ENCODE data around the gene BAZ2B. TPM values are rescaled to one million over a fixed set of nuclear protein-coding genes. Genes with fewer than 3 reads are reported as not detected.

The BAZ2B gene
- total RNA-seq, 1 experiment from 2014 or later = 54.9 TPM

- Histone ChIP-seq H3K79me1 (ENCODE audit: insufficient read depth, low read depth, low read length, poor library complexity, severe bottlenecking) (no peaks in the 10 kb centered on the region), H3K4ac (ENCODE audit: low read depth, low read length) (no peak overlapping the region), H3K23ac (ENCODE audit: insufficient read length, low read depth, low read length) (no peak overlapping the region), H3K9me3 (ENCODE audit: control insufficient read depth, low read depth, low read length) (no peaks in the 10 kb centered on the region), H3K4me1 (ENCODE audit: insufficient read depth, low read length) (no peaks in the 10 kb centered on the region), H4K8ac (replicated peaks; ENCODE audit: insufficient read length, low read depth, low read length) (no peak overlapping the region), H4K5ac (ENCODE audit: insufficient read length, low read depth, low read length) (no peak overlapping the region), H2AFZ (ENCODE audit: low read length) (no peak overlapping the region), H3K56ac (ENCODE audit: insufficient read length, low read depth, low read length) (no peak overlapping the region), H2BK20ac (ENCODE audit: low read depth, low read length, poor library complexity, severe bottlenecking) (no peak overlapping the region), H3K79me2 (ENCODE audit: insufficient read depth, low read length) (no peaks in the 10 kb centered on the region), H2BK5ac (ENCODE audit: insufficient read length, low read length) (no peak overlapping the region), H4K20me1 (ENCODE audit: control insufficient read depth, insufficient read depth, insufficient read length) (no peaks in the 10 kb centered on the region), H3K9ac (ENCODE audit: extremely low read depth, insufficient read length, low read length) (no peak overlapping the region), H2BK15ac (ENCODE audit: low read depth, low read length) (no peak overlapping the region), H3K14ac (ENCODE audit: insufficient read depth, low read length) (no peak overlapping the region), H4K91ac (ENCODE audit: insufficient read length, low read depth, low read length) (no peak overlapping the region), H3K23me2 (ENCODE audit: insufficient read length, low read depth, low read length, poor library complexity, severe bottlenecking) (no peaks in the 10 kb centered on the region), H3K18ac (ENCODE audit: insufficient read length, low read depth, low read length) (no peak overlapping the region), H2BK12ac (ENCODE audit: insufficient read length, low read depth, low read length) (no peak overlapping the region), H2BK120ac (ENCODE audit: low read depth, low read length, poor library complexity, severe bottlenecking) (no peak overlapping the region), H2AK5ac (ENCODE audit: insufficient read length, low read length) (no peak overlapping the region), H3K4me2 (ENCODE audit: insufficient read depth, insufficient read length, low read length) (no peak overlapping the region), H3T11ph (ENCODE audit: low read length) (no peak overlapping the region), H3K27ac (ENCODE audit: insufficient read length, low read depth, low read length) (no peak overlapping the region), H3K27me3 (ENCODE audit: insufficient read depth, low read length) (no peaks in the 10 kb centered on the region)
- Mint-ChIP-seq H3K27me3 (ENCODE audit: low read depth) (no peaks in the 10 kb centered on the region), H3K4me1 (no peaks in the 10 kb centered on the region), H3K36me3 (ENCODE audit: insufficient read depth in 1 of 3, low read depth in 3 of 3) (peaks cover 14 to 37% (median 19%) of the 10 kb centered on the region in 3 experiments; a peak in 6 of 7 replicates), H3K4me3 (no peak overlapping the region), H3K9me3 (no peaks in the 10 kb centered on the region), H3K27ac (no peak overlapping the region)
- WGBS (ENCODE audit: extremely low coverage, insufficient read length, low lambda C conversion rate) = no CpG with 5 or more reads among the region's 3 CpGs
- no peak for DNase-seq
- TF ChIP-seq CTCF (conservative IDR thresholded peaks at IDR 0.05) = no peak
Measured at GRCh38 chr2:159351977-159352376, 264.4 kb downstream of the BAZ2B start.

Data from H9 (cell line).